Transverse colon (tissue), 4 donors: ENCODE measurements around the gene SLC26A3. TPM values are rescaled to one million over a fixed set of nuclear protein-coding genes. Genes with fewer than 3 reads are reported as not detected.
A peak's percentile ranks its signal among the peaks of the same experiment; 100 is the strongest.

Experiments used
- DNase-seq: peaks from one replicate; pipeline ENCODE4 v3.0.0-alpha.2; 2019
- H3K27ac ChIP-seq, 4 donors: fragments of 200-600 bp; sonication (generic); 2 replicates each; pipeline ENCODE4 v1.5.1; 2016 to 2018; ENCODE audit warnings: inconsistent platforms in 4 of 4
- H3K27me3 ChIP-seq: fragments of 200-600 bp; sonication (generic); 2 replicates; pipeline ENCODE4 v1.5.1; 2017; ENCODE audit warnings: inconsistent platforms
- H3K36me3 ChIP-seq, 4 donors: fragments of 200-600 bp; sonication (generic); 2 replicates each; pipeline ENCODE4 v1.5.1; 2017 to 2019; ENCODE audit warnings: inconsistent platforms in 4 of 4
- H3K4me1 ChIP-seq, 4 donors: fragments of 200-600 bp; sonication (generic); 2 replicates each; pipeline ENCODE4 v1.5.1; 2017 to 2020; ENCODE audit warnings: inconsistent platforms in 4 of 4
- H3K4me3 ChIP-seq, 4 donors: fragments of 200-600 bp; sonication (generic); 1 replicate in 1 of 4; 2 replicates in 3 of 4; pipeline versions ENCODE4 v1.5.1 to v1.6.1; 2017 to 2019; ENCODE audit warnings: inconsistent platforms in 4 of 4
- H3K9me3 ChIP-seq, 2 donors: fragments of 200-600 bp; sonication (generic); 2 replicates each; pipeline ENCODE4 v1.5.1; 2017 to 2019; ENCODE audit warnings: inconsistent platforms in 2 of 2
- EP300 ChIP-seq: sonication (generic); formaldehyde crosslinking; IDR thresholded peaks from one replicate; pipeline ENCODE4 v1.6.1; 2017; ENCODE audit warnings: antibody characterized with exemption, low read depth
- POLR2A ChIP-seq: fragments of 450-650 bp; IDR thresholded peaks from one replicate; pipeline ENCODE4 v1.6.1; 2016; ENCODE audit warnings: antibody characterized with exemption, mild to moderate bottlenecking, moderate library complexity
- POLR2AphosphoS5 ChIP-seq, 3 donors: sonication (generic); formaldehyde crosslinking; IDR thresholded peaks; one replicate each; pipeline ENCODE4 v1.6.1; 2016; ENCODE audit warnings: antibody characterized with exemption in 3 of 3
- WGBS, 2 donors: methylation state at CpG; one replicate each; pipeline ENCODE4 v1.1.5; 2018; ENCODE audit warnings: low coverage in 1 of 2; 5-methylcytosine and 5-hydroxymethylcytosine counted together
- in situ Hi-C, 4 donors: fragments of 200-750 bp; cut with MboI; loops; one replicate each; pipeline versions ENCODE4 v1.15.0 to v1.15.1; 2017; ENCODE audit warnings: low sequenced_read_pairs in 3 of 4, low pct_ligation_motif_present in 1 of 4, low pct_unique_long_range_greater_than_20kb in 1 of 4
- intact Hi-C: fragments of 100-400 bp; cut with DNase I; formaldehyde crosslinking; loops from one replicate; pipeline ENCODE4 v1.15.1; 2023; ENCODE audit warnings: low total_unique reads
- total RNA-seq, 4 donors: library from RNA; depleted of rRNA; stranded (reverse); fragments of >200 nt; gene quantifications; one replicate each; pipeline ENCODE4 v1.1.0, GENCODE V29; 2016
- TF ChIP-seq, protein P1 (sequence below), 5 experiments: fragments of 200-600 bp in 3 of 5; fragments of 450-650 bp in 2 of 5; sonication (generic) in 3 of 5; IDR thresholded peaks; 1 replicate in 2 of 5; 2 replicates in 3 of 5; pipeline ENCODE4 v1.5.1; 2016 to 2017; ENCODE audit warnings: antibody characterized with exemption in 5 of 5, inconsistent platforms in 3 of 5, mild to moderate bottlenecking in 2 of 5, moderate library complexity in 1 of 5

The SLC26A3 gene
- total RNA-seq, 4 donors from 2014 or later, result 296 to 4,526 (median 2,822) TPM

DNA sequence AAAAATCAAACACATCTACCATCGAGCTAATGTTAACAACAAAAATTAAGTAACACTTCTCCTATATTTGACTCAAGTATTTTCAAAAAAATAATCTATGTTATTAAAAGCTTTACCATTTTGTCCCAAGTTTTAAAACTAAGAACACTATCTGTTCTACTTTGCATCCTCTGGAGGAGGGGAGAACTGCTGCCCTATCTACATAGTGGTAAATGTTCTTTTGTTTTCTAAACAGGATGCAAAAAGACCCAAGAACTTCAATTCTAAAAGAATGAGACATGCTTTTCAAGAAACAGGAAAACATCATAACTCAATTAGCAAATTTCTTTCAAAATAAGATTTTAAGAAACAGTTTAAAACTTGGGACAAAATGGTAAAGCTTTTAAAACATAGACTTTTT is 14.8 kb downstream of the SLC26A3 start:
- in situ Hi-C loops (loop anchor here in 2 of 4 donors (10.0 kb wide), 1 partner anchor 87 kb away; no protein-coding TSS in a partner anchor), intact Hi-C loops (no loop called here)
- peaks cover 9 to 34% (median 21%) of the 10 kb centered on the region in 4 donors for H3K4me1 ChIP-seq
- WGBS, 2 donors, result 82 to 85% methylated on average over 1 of the region's 1 CpG
- H3K27ac ChIP-seq, result peak overlapping the region in 2 of 4 donors; percentile 76 to 83
- no peaks in the 10 kb centered on the region for H3K27me3 ChIP-seq
- TF ChIP-seq POLR2AphosphoS5 (IDR thresholded peaks at IDR 0.05) (no peak), EP300 (no peak), POLR2A (no peak)
- TF ChIP-seq, protein P1, sequence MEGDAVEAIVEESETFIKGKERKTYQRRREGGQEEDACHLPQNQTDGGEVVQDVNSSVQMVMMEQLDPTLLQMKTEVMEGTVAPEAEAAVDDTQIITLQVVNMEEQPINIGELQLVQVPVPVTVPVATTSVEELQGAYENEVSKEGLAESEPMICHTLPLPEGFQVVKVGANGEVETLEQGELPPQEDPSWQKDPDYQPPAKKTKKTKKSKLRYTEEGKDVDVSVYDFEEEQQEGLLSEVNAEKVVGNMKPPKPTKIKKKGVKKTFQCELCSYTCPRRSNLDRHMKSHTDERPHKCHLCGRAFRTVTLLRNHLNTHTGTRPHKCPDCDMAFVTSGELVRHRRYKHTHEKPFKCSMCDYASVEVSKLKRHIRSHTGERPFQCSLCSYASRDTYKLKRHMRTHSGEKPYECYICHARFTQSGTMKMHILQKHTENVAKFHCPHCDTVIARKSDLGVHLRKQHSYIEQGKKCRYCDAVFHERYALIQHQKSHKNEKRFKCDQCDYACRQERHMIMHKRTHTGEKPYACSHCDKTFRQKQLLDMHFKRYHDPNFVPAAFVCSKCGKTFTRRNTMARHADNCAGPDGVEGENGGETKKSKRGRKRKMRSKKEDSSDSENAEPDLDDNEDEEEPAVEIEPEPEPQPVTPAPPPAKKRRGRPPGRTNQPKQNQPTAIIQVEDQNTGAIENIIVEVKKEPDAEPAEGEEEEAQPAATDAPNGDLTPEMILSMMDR (IDR thresholded peaks at IDR 0.05), result no peak
- H3K4me3 ChIP-seq, result no peak overlapping the region
- no peaks in the 10 kb centered on the region for H3K9me3 ChIP-seq
- DNase-seq, result no peak
- H3K36me3 ChIP-seq, result no peaks in the 10 kb centered on the region

DNA sequence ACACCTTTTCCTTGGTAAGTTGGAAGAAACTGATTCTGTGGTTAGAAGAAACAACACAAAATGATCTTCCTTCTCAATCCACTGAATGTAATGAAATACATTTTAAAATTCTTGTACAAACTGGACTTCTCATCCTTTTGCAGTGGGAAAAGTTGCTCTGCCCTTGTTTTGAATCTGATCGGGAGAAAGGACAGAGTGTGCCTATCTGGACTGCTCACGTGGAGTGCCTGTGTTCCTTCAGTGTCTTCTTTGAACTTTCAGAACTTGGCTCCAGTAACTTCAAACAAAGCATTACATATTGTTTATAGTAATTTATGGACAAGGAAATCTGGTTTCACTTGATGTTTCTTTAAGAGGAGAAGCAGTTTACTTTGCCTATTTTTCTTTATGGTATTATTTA is 17.1 kb downstream of the SLC26A3 start:
- Histone ChIP-seq H3K27me3 (no peaks in the 10 kb centered on the region), H3K4me1 (peaks cover 9 to 29% (median 21%) of the 10 kb centered on the region in 4 donors), H3K27ac (peak overlapping the region; percentile 50 to 83 (median 66)), H3K9me3 (no peaks in the 10 kb centered on the region), H3K36me3 (no peaks in the 10 kb centered on the region), H3K4me3 (no peak overlapping the region)
- intact Hi-C loops (no loop called here), in situ Hi-C loops (loop anchor here in 2 of 4 donors (10.0 kb wide), 1 partner anchor 89 kb away; no protein-coding TSS in a partner anchor)
- WGBS, 2 donors, result 11 to 18% methylated on average over 2 of the region's 2 CpGs
- TF ChIP-seq, protein P1 (IDR thresholded peaks at IDR 0.05), result no peak
- TF ChIP-seq POLR2AphosphoS5 (IDR thresholded peaks at IDR 0.05) (peak; percentile 55 to 92 (median 86)), POLR2A (no peak), EP300 (peak; percentile 92)
- peak; percentile 44 for DNase-seq

DNA sequence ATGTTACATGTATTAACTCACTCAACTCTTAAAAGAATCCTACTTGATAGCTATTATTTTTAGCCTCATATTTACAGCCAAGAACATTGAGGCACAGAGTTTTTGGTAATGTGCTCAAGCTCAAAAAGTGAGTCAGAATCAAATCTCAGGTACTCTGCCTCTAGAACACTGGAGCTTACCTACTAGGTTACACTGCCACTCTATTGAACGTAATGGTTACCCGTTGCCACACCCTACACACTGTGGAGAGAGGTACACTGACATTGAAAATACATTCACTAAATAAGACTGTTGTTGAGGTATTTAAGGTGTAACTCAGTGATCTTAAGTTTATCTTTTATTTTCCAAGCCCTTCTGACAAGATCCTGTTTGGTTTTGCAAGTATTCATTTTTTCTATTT is 17.9 kb downstream of the SLC26A3 start:
- H3K27me3 ChIP-seq, result no peaks in the 10 kb centered on the region
- DNase-seq, result no peak
- peaks cover 12 to 33% (median 21%) of the 10 kb centered on the region in 4 donors for H3K4me1 ChIP-seq
- intact Hi-C loops, result no loop called here
- no peaks in the 10 kb centered on the region for H3K9me3 ChIP-seq
- no peak overlapping the region for H3K4me3 ChIP-seq
- peak overlapping the region; percentile 50 to 83 (median 66) for H3K27ac ChIP-seq
- 57% methylated on average over 2 of the region's 2 CpGs; no CpG with 5 or more reads in 1 of the 2 donors for WGBS, 2 donors
- H3K36me3 ChIP-seq, result no peaks in the 10 kb centered on the region
- in situ Hi-C loops, result loop anchor here in 2 of 4 donors (10.0 kb wide), 1 partner anchor 90 kb away; no protein-coding TSS in a partner anchor
- peak in 2 of 3 donors; percentile 44 to 61 for TF ChIP-seq POLR2AphosphoS5 (IDR thresholded peaks at IDR 0.05)
- no peak for TF ChIP-seq POLR2A

DNA sequence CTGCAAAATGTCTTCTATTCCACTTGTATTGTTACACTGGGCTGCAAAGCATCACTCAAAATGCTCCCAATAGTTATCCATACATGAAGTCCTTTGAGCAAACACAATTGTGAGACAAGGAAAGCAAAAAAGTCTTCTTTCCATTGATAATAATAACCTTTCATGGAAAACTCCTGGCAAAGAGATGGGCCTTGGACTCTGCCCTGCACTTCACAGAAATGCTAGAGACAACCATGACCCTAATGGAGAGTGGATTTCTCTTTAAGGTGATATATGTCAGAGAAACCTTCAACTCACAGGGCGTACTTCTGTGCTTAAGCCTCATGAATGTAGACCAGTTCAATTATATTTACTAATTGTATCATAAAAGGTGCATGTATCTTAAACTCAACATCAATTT is 19.4 kb downstream of the SLC26A3 start:
- Histone ChIP-seq H3K27ac (peak overlapping the region in 1 of 4 donors; percentile 83), H3K36me3 (no peaks in the 10 kb centered on the region), H3K9me3 (no peaks in the 10 kb centered on the region), H3K4me3 (no peak overlapping the region), H3K4me1 (peaks cover 22 to 46% (median 26%) of the 10 kb centered on the region in 4 donors), H3K27me3 (no peaks in the 10 kb centered on the region)
- in situ Hi-C loops (loop anchor here in 2 of 4 donors (10.0 kb wide), 1 partner anchor 91 kb away; no protein-coding TSS in a partner anchor), intact Hi-C loops (no loop called here)
- DNase-seq, result no peak
- TF ChIP-seq, protein P1 (IDR thresholded peaks at IDR 0.05), result no peak
- TF ChIP-seq POLR2A (no peak), POLR2AphosphoS5 (IDR thresholded peaks at IDR 0.05) (peak in 1 of 3 donors; percentile 29), EP300 (no peak)
- WGBS, 2 donors, result 71 to 90% methylated on average over 1 of the region's 1 CpG
